ENCODE data around the gene MICA. TPM values are rescaled to one million over a fixed set of nuclear protein-coding genes. Genes with fewer than 3 reads are reported as not detected.
A peak's percentile ranks its signal among the peaks of the same experiment; 100 is the strongest.
"Not testable (repeated sequence)": the region's sequence is repeated elsewhere in the genome, so short reads cannot be mapped to it uniquely, and the experiment has no call there.

MICA gene
- total RNA-seq, 1 experiment from 2014 or later: 41.2 TPM

- H3K9me3 ChIP-seq (ENCODE audit: low read depth, low read length, poor library complexity, severe bottlenecking): no peaks in the 10 kb centered on the region
- TF ChIP-seq EZH2 (IDR thresholded peaks at IDR 0.05; ENCODE audit: borderline replicate concordance, low read depth, low read length, poor library complexity, severe bottlenecking) (no peak), CTCF (conservative IDR thresholded peaks at IDR 0.05; ENCODE audit: low read depth, low read length) (no peak)
- BruUV-seq (replicated peaks): no TSS peak
- DNase-seq (ENCODE audit: low spot score): peak; percentile 69
- ChIA-PET POLR2A (ENCODE audit: low non-redundant PET) (interaction anchor here (0.6 to 0.7 kb wide), 2 partner anchors 135 to 591 kb away, joined by 4 to 5 read pairs; no protein-coding TSS in a partner anchor), CTCF (interaction anchor here (0.7 to 0.9 kb wide), 2 partner anchors 41 to 184 kb away, joined by 3 to 4 read pairs; no protein-coding TSS in a partner anchor)
- peak overlapping the region; percentile 86 for H3K27ac ChIP-seq (ENCODE audit: low read depth, low read length, poor library complexity, severe bottlenecking)
- no peaks in the 10 kb centered on the region for H3K27me3 ChIP-seq (replicated peaks; ENCODE audit: insufficient read depth, low read depth, low read length, poor library complexity)
- peaks cover 22% of the 10 kb centered on the region for H3K4me1 ChIP-seq (ENCODE audit: insufficient read depth, low read length, poor library complexity, severe bottlenecking)
- no peaks in the 10 kb centered on the region for H3K36me3 ChIP-seq (ENCODE audit: insufficient read depth, low read length, poor library complexity, severe bottlenecking)
- H3K4me3 ChIP-seq (ENCODE audit: low read depth, low read length, poor library complexity, severe bottlenecking): peak overlapping the region; percentile 76
- intact Hi-C loops (cut with micrococcal nuclease; ENCODE audit: unreplicated experiment): loop anchor here (5.0 kb wide), 1 partner anchor 91 kb away; no protein-coding TSS in a partner anchor
Observed at GRCh38 chr6:31401403-31401802, 2.0 kb upstream of the MICA start.

DNA sequence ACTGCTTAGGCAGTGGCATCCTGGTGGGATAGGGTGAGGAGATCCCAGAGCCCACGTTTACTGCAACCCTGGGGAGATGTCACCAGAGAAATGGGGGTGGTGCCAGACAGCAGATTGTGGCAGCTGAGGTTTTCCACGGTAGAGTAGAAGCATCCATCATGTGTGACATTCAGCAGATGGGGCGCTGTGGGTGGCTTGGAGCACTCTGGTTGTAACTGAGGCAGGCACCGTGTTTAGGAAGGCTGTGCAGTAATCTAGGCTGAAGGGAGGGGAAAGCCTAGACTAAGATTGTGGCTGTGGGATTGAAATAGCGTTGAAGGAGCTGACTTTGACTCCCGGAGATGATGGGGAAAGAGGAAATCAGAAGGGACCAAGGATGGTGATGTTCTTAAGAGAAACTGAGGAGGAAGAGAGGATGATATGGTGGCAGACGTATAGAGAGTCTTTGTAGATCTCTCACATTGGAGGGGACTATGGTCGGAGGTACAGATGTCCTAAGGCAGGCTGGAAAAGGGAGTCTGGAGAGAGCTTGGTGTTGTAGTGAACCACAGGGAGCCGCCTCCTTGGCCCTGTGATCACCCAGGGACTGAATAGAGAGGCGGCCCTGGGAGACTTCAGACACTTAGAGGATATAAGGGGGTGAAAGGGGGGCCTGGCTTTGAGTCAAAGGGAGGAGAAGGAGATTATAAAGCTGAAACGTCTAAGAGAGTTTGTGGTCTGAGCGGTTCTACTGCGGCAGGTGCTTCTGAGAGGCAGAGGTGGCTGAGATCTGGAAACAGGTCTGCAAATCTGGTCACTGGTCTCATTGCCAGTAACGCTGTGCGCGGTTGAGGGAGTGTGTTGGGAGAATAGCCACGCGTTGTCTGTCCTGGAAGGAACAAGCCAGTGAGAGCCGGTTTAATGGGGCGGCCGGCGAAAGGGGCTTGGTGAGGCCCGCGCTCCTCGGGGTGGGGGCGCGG is 792 bp upstream of the MICA start:
- H3K9me3 ChIP-seq (ENCODE audit: low read depth, low read length, poor library complexity, severe bottlenecking): no peaks in the 10 kb centered on the region
- H3K36me3 ChIP-seq (ENCODE audit: insufficient read depth, low read length, poor library complexity, severe bottlenecking): no peaks in the 10 kb centered on the region
- ChIA-PET CTCF (interaction anchor here (0.6 kb wide), 1 partner anchor 262 kb away, joined by 3 read pairs; no protein-coding TSS in a partner anchor), POLR2A (ENCODE audit: low non-redundant PET) (interaction anchor here (0.6 kb wide), 1 partner anchor 20 kb away, joined by 3 read pairs; no protein-coding TSS in a partner anchor)
- intact Hi-C loops (cut with micrococcal nuclease; ENCODE audit: unreplicated experiment): loop anchor here (2.0 to 5.0 kb wide), 2 partner anchors 38 to 90 kb away; no protein-coding TSS in a partner anchor
- no peaks in the 10 kb centered on the region for H3K27me3 ChIP-seq (replicated peaks; ENCODE audit: insufficient read depth, low read depth, low read length, poor library complexity)
- H3K4me1 ChIP-seq (ENCODE audit: insufficient read depth, low read length, poor library complexity, severe bottlenecking): peaks cover 22% of the 10 kb centered on the region
- H3K27ac ChIP-seq (ENCODE audit: low read depth, low read length, poor library complexity, severe bottlenecking): peak overlapping the region; percentile 76
- peak overlapping the region; percentile 73 for H3K4me3 ChIP-seq (ENCODE audit: low read depth, low read length, poor library complexity, severe bottlenecking)
- TF ChIP-seq EZH2 (IDR thresholded peaks at IDR 0.05; ENCODE audit: borderline replicate concordance, low read depth, low read length, poor library complexity, severe bottlenecking) (no peak), CTCF (conservative IDR thresholded peaks at IDR 0.05; ENCODE audit: low read depth, low read length) (no peak)
- BruUV-seq (replicated peaks): no TSS peak
- DNase-seq (ENCODE audit: low spot score): peak; percentile 41

DNA sequence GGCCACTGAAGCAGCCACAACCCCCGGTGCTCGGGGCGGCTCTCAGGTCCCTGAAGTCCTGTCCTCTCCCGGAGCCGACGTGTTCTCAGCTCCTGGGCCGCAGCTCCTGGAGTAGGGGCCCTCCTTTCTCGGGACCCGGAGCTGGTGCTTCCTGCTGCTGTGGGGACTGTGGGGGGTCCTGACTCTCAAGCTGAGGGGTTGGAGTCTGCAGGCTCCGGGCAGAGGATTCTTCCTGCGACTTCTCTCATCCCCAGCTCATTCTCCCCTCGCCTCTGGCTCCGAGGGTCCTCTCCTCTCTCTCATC is 618 bp downstream of the MICA start:
- Histone ChIP-seq H3K4me3 (ENCODE audit: low read depth, low read length, poor library complexity, severe bottlenecking) (peak overlapping the region; percentile 73), H3K27ac (ENCODE audit: low read depth, low read length, poor library complexity, severe bottlenecking) (peak overlapping the region; percentile 76), H3K4me1 (ENCODE audit: insufficient read depth, low read length, poor library complexity, severe bottlenecking) (peaks cover 22% of the 10 kb centered on the region)
- intact Hi-C loops (cut with micrococcal nuclease; ENCODE audit: unreplicated experiment): loop anchor here (5.0 kb wide), 1 partner anchor 88 kb away; no protein-coding TSS in a partner anchor
- BruUV-seq (replicated peaks); H3K27me3 ChIP-seq (replicated peaks; ENCODE audit: insufficient read depth, low read depth, low read length, poor library complexity); CTCF ChIA-PET; DNase-seq (ENCODE audit: low spot score); H3K36me3 ChIP-seq (ENCODE audit: insufficient read depth, low read length, poor library complexity, severe bottlenecking); H3K9me3 ChIP-seq (ENCODE audit: low read depth, low read length, poor library complexity, severe bottlenecking): not testable (repeated sequence)
- POLR2A ChIA-PET (ENCODE audit: low non-redundant PET): interaction anchor here (0.7 kb wide), 1 partner anchor 12 kb away, joined by 6 read pairs; no protein-coding TSS in a partner anchor

Data from A673 (cell line).